Retinal pigment epithelial cell (primary cell): ENCODE results near the gene PPP1CC.

Experiments used
- DNase-seq: peaks from one replicate; pipeline ENCODE4 v3.0.0-alpha.2; 2010; ENCODE audit warnings: low read depth
- H3K4me3 ChIP-seq: 2 replicates; pipeline ENCODE4 v1.5.1; 2011; ENCODE audit warnings: mild to moderate bottlenecking, low read length, control low read depth, moderate library complexity
- CTCF ChIP-seq: conservative IDR thresholded peaks from 2 replicates; pipeline ENCODE4 v1.5.1; 2011; ENCODE audit warnings: low read depth, low read length, control low read depth, inconsistent platforms

The PPP1CC gene

GRCh38 chr12:110744151-110744571 is 1.5 kb upstream of the PPP1CC start:
- DNase-seq, result no peak
- no peak overlapping the region for H3K4me3 ChIP-seq
- TF ChIP-seq CTCF, result no peak

GRCh38 chr12:110743571-110744093 is 941 bp upstream of the PPP1CC start:
- no peak for TF ChIP-seq CTCF
- no peak for DNase-seq
- H3K4me3 ChIP-seq, result peak overlapping the region; percentile 48

- TF ChIP-seq CTCF, result no peak
- H3K4me3 ChIP-seq, result peak overlapping the region; percentile 91
- DNase-seq, result no peak
Observed at GRCh38 chr12:110742096-110742717, 484 bp downstream of the PPP1CC start.

GRCh38 chr12:110741341-110742095 is 1.2 kb downstream of the PPP1CC start:
- H3K4me3 ChIP-seq, result peak overlapping the region; percentile 91
- DNase-seq, result no peak
- TF ChIP-seq CTCF, result no peak

GRCh38 chr12:110739894-110740293 is 2.8 kb downstream of the PPP1CC start:
- no peak for TF ChIP-seq CTCF
- peak overlapping the region; percentile 5 for H3K4me3 ChIP-seq
- DNase-seq, result no peak

GRCh38 chr12:110739488-110739887 is 3.2 kb downstream of the PPP1CC start:
- peak overlapping the region; percentile 5 for H3K4me3 ChIP-seq
- no peak for TF ChIP-seq CTCF
- DNase-seq, result no peak
